Activated CD4-positive, alpha-beta T cell treated with anti-CD3 and anti-CD28 coated beads, Interleukin-2, amount 50 U/mL, for 1 hour (primary cell): ENCODE measurements around the gene TMA7B.

Source experiments
- DNase-seq: peaks from one replicate; pipeline ENCODE4 v3.0.0-alpha.2; 2020

The TMA7B gene

DNA sequence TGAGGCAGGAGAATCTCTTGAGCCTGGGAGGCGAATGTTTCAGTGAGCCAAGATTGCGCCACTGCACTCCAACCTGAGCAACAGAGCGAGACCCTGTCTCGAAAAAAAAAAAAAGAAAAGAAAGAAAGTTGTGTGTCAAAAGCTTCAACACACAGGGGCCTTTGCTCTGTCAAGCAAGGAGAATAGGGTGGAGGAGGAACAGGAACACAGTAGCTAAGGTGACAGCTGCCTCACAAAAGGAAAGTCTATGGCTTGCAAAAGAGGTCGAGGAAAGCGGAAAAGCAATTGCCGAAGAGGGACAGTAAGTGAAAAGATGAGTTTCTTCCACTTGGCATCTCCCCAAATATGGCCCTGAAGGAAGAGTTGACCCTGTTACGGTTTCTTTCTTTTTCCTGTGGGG is 26.5 kb upstream of the TMA7B start:
- no peak for DNase-seq

DNA sequence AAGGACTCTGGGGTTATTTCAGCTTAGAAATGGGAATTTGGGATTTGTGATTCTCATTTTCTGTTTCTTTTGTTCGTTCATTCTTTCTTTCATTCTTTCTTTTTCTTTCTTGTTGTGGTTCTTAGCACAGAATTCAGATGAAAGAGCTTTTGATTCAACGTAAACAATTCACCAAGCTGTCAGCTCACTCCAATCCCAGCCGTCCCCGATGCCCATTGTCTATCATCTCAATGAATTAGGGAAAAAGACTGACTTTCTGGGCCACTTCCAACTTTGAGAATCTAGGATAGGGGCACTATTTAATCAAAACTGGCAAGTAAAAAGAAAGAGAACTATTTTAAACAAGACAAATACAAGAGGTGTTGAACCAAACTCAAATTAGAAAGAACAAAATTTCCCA is 25.1 kb upstream of the TMA7B start:
- DNase-seq, result no peak

DNA sequence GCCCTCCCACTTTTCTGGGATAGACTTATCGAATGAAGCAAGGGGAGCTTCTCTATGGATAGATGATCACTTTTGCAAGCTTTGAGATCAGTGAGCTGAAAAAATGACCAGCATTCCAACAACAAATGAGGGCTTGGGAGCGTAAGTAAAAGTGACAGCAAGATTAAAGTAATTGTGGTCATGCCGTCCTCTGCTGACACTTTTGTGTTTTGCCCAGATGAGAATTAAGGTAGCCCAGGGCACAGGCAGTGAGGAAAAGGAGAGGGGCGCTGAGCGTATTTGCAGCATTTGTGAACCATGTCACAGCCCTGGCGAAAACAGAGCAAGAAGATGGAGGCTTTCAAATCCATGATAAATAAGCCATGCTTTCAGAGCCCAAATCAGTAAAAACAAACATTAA is 24.6 kb upstream of the TMA7B start:
- no peak for DNase-seq

DNA sequence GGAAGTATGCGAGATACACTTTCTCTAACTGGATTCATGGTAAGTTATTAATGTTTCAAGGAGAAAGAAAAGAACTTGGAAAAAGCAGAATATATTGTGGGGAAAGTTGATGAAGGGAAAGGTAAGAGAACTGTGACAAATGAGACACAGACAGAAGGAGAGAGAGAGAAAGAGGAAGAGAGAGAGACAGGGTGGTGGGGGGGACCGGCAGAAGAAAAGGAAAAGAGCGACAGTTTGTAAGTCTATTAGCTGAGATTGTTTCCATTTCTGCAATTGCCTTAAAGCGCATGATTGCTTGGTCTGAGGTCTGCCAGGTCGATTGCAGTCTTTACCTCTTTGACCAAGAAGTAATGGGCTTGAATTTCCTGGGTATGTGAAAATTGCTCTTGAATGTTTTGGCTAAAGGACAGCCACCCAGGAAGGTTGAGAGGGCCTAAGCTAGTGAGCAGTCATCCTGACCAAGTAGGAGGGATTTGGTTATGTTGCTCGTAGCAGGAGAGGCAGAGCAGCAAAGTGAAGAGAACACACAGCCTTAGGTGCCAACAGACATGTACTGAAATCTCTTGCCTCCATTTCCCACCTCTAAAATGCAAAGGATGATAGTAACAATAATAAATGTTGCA is 23.6 kb upstream of the TMA7B start:
- no peak for DNase-seq

DNA sequence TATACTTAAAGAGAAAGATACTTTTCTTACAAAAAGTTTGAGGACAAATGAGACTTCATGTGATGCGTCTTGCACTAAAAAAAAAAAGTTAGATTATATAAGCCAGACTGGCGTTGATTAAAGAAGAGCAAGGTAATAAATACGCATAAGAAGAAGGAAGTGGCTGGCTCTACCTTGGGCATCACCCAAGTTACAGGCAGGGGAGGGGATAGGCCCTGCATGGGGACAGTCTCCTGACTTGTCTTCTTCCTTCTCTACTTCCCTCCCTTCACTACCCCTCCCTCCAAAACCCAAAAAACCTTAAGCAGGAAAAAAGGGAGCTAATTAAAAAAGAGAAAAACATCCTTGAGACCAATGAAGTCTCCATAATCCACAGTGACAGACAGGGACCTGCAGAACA is 22.3 kb upstream of the TMA7B start:
- no peak for DNase-seq

DNA sequence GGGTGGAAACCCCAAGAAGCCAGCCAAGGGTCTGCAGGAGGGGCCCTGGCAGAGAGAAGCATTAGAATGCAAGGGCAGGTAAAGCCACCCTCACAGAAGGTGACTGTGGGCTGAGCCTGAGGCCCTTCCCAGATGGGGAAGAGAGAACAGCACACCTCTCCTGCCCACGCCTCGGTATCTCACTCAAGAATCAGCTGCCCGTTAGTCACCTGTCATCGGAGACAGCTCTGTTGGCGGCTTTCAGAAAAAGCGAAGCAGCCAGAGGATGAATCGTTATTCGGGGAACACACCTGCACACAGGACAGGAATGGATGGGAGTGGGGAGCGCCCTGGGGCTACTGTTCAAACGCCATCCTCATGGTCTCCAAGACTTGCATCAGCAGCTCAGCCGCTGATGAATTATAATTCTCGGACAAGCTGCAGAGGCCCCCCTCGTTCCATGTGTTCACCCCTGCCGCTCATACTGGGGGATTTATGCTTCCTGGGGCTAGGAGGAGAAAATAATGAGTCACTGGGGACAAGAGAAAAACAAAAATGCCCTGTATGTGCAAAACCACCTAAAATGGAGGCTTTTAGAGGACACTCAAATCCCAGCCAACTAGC is 21.6 kb upstream of the TMA7B start:
- DNase-seq, result peak; percentile 32

DNA sequence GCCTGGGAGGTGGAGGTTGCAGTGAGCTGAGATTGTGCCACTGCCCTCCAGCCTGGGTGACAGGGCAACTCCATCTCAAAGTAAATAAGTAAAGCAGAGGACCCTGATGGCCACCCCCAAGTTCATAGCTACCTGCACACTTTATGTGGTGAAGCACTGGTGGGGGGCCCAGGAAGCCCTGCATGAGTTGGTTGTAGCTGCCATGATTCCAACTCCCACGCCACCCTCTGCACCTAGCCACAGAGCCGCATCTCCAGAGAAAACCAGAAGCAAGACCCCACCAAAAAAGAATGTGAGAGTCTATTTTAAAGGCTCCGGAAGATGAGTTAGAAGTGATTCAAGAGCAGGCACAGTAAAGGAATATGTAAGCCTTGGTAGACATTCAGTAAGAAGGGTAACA is 20.4 kb upstream of the TMA7B start:
- no peak for DNase-seq

DNA sequence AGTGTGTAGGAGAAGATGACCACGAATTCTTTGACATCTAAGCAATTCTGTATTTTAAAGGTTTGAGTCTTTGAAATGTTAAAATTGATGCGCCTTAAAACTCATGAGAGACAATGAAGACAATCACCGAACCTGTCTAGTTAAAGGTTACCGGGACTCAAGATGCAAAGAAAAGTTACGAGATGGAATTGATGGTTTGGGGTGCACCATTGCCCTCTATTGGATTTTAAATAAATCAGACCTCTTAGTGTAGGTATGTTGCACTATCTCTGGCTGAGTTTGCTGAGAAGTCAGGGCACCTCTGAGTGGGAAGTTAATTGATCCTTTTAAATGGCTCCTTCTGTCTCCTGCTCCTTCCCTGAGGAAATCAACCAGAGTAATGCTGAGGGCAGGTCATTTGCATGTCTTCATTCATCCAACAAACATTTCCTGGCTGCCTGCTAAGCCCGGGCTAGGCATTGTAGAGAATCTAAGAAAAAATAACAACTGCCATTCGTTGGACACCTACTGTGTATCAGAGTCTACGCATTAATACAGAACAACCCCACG is 19.4 kb upstream of the TMA7B start:
- no peak for DNase-seq

DNA sequence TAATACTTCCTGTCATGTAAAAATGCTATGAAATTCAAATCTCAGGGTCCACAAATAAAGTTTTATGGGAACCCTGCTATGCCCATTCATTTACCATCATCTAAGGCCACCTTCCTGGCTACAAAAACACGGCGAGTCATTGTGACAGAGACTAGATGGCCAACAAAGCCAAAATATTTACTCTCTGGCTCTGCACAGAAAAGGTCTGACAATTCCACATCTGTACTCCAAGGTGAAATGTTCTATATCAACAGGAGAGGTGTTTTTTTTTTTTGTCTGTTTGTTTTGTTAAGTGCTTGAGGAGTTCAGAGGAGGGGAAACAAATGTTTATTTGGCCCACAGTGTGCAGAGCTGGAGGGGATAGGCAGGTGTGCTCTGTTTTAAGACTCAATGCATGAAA is 18.6 kb upstream of the TMA7B start:
- no peak for DNase-seq

DNA sequence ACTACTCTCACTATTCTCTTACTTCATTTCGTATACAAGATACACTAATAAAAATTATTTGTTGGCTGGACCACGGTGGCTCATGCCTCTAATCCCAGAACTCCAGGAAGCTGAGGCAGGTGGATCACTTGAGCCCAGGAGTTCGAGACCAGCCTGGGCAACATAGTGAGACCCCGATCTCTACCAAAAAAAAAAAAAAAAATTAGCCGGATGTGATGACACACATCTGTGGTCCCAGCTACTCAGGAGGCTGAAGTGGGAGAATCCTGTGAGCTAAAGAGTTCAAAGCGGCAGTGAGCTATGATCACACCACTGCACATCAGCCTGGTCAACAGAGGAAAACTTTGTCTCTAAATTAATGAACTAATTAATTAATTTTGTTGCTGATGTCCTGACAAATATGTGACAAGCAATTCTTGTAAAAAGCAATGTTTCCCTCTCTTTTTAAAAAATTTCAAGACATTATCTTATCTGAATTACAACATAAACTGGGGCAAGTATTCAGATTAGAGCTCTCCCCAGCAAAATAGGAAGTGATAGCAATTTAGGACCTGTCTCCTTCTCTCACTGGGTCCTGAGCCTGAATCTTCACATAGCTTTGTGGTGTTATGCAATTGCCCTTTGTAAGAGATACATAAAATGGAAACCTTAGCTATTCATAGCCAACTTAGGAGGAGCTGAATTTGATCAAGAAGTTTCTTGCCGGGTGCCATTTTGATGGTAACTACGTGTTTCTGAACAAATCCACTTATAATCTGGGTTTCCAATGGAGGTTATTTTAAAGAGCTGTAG is 17.6 kb upstream of the TMA7B start:
- DNase-seq, result no peak

DNA sequence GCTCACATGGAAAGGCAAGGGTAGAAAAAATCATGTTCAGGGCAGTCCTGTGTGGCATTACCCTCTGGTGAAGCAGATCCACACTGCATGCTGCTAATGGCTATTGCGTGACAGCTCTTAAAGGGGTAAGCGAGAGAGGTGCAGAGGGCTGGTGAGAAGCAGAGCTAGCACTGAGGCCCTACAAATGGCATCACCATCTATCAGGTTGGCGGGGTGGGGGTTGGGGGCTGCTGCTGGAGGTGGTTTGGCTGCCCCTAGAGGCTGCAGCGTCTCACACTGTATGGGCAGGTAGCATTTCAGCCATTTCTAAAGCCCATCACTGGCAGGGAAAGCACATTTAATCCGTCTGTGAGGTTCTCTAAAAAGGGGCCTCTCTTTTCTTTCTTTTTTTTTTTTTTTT is 16.9 kb upstream of the TMA7B start:
- DNase-seq, result peak; percentile 38

DNA sequence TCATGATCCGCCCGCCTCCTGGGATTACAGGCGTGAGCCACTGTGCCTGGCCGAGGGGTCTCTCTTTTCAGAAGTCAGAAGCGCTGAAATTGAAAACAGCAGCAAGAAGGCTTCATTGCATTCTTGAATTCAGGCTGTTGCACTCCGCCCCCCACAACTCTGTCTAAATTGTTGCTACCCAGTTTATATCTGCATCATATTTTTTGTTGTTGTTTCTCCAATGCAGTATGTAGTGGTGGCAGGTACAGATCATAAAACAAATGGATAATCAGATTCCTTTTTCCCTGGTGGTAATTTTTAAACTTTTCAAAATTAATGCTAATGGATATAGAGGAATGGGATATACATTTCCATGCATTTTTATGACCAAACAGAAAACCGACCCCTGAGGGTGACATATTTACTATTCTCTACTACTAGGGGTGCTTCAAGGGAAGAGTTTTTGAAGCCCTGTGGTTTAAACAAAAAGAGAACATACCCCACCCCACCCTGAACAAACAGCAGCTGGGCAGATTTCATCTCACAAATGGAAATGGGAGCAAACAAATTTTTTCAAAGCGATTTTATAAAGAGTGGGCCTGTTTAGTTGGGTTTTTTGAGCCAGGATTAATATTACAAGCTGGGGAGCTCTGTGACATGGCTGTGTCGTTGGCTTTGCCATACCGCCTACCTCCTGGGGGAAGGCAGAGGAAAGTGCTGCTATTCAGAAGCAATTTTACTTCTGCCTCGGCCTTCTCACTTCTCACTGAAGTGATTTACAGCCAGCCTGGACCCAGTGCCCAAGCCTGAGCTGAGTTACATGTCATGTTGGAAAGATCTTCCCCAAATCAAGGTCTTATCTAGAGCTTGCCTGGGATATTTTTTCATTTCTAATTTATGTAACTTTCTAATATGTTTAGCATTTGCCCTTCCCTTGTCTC is 16.0 kb upstream of the TMA7B start:
- DNase-seq, result no peak

DNA sequence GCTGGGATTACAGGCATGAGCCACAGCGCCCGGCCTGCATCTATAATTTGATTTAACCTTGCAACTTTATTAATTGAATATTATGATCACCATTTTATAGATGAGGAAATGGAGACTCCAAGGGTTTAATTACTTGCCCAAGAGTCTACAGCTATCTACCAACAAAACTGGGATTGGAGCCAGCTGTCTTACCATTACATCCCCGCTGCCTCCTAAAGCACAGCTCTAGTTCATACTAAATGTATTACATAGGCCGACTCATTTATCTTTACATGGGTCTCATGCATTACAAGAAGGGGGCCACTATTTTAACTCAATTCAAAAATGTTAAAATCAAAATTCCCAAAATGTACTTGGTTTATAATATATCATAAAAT is 14.1 kb upstream of the TMA7B start:
- DNase-seq, result no peak

DNA sequence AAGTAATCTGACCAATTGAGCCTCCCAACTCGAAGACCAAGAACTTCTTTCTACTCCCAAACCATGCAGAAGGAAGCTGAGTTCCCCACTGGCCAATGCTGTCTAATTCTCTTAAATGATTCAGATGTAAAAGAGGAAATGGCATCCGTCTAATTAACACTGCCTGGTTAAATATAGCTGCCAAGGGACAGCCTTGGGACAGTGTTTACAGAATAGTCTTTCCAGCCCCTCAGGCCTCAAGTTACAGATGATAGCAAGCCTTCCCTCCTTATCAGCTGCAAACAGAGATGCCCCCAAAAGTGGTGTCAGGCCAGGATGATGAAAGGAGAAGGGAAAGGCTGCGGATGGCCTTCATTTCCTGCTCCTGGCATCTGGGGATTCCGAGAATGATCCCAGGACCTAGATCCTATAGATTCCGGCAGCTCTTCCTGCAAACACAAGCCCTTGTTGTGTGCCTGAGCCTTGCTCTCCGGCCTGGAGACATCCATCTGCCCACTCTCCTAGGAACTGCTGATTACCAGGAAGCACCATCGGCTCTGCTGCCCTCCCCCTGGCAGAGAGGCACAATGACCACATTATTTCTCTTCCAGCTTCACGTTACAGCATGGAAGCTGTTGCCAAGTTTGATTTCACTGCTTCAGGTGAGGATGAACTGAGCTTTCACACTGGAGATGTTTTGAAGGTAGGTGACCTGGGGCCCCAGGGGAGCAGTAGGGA is 13.5 kb upstream of the TMA7B start:
- no peak for DNase-seq

DNA sequence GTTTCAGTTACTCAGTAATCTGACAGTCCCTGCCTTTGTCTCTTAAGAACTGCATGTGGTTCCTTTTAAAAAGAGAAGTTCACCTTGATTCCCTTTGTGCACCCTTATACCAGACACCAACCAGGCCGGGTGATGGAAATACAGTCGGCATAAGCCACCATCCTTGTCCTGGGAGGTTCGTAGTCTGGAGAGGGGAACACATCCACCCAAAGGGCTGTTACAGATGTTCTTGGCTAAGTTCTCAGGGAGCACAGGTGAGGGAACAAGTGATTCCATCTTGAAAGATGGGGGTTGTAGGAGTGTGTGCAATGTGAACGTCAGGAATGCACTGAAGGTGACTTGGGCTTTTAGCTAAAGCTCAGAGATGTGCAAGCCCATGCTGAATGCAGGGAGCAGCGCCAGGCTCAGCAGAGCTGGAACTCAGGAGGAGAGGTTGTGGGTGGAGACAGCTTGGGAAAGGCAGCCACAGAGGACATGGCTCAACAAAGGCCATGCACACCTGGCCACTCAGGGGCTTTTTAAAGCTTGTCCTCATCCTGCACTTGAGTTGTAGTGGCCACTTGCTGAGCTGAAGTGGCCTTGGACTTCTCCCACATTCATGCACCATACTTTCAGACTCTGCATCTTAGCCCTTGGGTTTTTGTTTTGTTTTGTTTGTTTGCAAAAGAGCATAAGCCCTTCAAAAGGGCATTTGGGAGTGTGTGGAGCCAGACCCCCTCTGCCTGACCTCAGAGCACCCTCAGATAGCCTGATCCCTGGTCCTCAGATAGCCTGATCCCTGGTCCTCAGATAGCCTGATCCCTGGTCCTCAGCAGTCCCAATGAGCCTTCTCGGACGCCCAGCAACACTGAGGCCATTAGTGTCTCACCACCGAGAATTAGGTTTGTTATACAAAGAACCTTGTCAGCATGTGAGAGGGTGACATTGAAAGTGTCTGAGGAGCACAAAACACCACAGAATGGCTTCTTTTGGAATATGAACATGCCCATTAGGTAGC is 12.7 kb upstream of the TMA7B start:
- DNase-seq, result no peak

DNA sequence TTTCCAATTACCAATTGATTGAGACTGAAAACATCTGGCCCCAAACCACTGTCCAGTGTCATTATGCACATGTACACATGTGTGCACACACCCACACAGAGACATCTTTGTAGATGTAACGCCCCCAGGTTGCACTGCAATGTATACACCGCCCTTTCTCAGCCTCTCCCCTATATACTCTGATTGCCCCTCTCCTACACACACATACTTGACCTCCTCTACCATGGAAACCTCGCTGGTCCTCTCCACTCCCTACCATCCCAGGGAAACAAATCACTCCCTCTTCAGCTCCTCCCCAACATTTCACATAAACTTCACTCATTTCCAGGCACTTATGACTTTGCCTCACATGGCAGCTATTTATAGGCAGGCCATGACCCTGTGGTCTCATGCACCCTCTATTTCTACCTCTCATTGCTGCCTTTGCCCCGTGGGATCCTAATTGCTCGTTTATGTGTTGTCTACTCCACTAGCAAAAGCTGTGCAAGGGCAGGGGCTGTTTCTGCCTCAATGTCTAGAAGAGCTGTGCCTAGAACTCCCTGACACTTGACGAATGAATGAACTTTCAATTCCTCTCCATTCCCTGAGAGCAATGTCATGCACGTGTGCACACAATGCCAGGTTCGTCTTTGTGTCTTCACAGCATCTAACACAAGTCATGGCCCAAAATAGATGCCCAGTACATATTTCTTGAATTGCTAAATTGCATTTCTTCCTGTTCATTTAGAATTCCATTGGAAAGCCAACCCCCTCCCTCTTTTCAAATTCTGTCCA is 10.0 kb upstream of the TMA7B start:
- no peak for DNase-seq

DNA sequence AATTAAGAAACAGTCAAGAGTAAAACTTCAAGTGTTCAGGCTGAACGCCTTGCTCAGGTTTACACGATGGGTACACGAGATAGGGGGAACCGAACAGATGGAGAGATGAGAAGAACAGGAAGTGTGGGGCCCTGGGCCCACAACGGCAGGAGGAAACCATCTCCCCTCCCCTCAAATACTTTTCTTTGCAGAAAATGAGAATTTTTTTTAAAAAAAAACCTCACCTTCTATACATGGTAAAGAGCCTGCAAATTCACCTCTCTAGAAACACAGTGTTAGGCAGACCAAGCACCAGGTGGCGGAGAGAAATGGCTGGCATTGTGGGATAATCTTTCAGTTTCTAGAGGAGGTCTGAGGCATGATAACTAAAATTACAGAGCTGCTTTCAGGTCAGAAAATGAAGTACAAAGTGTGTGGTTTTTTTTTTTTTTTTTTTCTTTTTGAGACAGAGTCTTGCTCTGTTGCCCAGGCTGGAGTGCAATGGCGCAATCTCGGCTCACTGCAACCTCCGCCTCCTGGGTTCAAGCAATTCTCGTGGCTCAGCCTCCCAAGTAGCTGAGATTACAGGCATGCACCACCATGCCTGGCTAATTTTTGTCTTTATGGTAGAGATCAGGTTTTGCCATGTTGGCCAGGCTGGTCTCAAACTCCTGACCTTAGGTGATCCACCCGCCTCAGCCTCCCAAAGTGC is 8.4 kb upstream of the TMA7B start:
- DNase-seq, result peak; percentile 18

DNA sequence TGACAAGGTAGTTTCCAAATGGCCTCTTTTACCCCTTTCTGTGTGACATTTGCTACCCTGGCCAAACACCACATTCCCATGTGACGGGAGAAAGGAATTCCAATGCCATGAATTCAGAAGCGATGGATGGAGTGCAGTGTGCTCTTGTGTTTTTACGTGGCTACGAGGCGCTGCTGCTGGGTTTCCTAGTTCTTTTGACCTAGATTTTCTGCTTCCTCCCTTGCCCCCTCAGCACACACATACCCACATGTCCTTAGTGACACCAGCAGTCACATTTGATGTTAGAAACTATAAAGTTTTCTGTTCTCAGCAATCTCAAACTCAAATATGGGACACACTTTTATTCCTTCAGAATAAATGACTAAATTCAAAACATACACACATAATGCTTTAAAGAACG is 7.8 kb upstream of the TMA7B start:
- no peak for DNase-seq

DNA sequence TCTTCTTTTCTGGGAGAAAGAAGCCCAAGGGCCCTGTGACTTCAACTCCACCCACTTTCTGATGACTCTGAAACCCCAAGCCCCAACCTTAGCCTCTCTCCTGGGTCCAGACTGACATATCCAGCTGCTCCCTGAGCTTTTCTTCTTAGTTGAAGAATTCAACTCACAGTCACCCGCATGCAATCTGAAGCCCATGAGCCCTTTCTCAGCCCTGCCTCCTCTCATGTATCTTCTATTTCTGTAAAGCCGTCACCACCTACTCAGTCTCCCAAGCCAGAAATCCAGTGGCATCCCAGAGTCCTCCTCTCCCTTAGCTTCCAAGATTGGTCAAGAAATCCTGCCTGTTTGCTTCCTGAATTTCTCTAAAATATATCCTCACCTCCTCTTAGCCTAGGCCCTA is 7.1 kb upstream of the TMA7B start:
- DNase-seq, result no peak

DNA sequence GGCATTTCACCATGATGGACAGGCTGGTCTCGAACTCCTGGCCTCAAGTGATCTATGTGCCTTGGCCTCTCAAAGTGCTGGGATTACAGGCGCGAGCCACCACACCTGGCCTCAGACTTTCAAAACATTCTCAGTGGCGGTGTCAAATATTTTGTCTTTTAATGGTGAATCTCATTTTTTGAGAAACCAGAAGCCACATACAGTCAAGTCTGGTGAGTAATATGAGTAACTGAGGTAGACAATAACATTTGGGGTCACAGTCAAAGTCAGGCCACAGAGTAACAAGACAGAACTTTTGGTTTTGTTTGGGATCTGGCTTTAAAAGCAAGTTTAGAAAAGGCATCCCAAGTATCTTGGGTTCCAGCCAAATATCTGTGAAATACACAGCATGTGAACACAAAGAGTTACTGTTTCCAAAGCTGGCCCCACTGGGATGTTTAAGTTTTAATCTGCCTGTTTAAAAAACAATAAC is 5.6 kb upstream of the TMA7B start:
- DNase-seq, result no peak
